NCI-H748 (cell line): ENCODE measurements around the gene DYNLT1.
"Not testable (repeated sequence)": the region's sequence is repeated elsewhere in the genome, so short reads cannot be mapped to it uniquely, and the experiment has no call there.

Experiments
- DNase-seq: peaks from one replicate; lab custom pipeline; 2025; ENCODE audit not compliant: unreplicated experiment; lab: John Stamatoyannopoulos, UW

The DYNLT1 gene

DNA sequence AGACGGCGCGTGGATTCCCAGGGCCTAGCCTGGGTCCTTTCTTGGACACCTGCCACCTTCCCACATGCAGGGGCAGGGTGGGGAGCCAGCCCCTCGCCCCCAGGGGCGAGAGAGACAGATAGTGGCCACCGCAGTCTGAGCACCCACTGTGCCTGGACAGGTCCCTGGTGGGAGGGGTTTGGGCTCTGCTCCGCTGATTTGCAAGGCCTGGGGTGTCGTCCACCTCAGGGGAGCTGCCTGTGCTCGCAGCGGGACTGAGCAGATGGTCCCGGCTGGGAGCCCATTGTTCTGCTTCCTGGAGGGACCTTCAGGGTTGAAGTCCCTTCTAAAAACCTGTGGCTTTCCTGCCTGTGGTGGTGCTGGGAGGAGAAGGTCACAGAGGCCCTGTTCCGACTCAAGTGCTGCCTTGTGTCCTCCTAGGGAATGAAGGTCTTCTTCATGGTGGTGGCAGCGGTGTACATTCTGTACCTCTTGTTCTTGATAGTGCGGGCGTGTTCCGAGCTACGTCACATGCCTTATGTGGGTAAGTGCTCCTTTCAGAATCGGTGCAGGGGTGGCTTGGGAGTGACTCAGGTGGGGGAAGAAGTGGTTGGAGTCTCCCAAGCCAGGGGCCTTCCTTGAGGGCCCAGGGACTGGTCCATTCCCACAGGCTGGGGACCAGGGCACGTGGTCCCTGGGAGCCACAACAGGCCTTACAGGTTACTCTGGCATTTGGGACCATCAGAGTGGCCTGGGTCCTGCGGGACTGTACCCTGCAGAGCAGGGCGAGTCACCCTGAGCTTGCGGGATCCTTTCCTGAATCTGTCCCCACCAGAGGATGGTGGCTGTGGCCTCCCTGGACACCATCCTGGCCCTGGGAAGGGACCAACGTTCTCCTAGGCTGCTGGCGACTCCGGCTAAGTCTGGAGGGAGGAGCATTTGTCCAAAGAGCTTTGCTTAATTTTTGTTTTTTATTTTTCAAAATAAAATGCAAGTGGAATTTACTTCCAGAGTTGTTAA is 19.6 kb downstream of the DYNLT1 start:
- DNase-seq: no peak

DNA sequence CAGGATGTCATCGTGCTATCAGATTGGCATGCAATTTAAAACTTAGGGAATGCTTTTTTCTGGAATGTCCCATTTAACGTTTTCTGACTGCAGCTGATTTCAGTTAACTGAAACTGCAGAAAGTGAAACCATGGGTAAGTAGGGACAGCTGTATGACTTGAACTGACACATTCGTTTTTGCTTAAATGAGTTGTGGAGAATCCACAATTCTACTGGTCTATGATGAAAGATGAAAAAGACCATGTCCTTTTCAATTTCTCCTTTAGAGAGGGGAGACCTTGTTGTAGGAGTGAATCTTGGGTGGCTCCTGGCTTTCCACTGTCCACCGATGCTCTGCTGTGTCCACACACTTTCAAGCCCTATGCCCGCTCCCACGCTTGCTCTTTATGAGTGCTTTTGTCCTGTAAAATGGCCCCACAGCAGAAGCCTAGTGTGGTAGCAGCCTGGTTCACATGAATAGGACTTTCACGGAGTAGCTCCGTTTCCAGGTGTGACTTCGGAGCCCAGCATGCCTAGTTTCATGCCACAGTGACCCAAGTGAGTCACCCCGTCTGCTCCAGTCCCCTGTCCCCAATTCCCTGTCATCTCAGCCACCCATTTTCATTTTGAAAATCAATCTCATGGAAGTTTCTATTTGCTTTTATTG is 21.9 kb downstream of the DYNLT1 start:
- DNase-seq: no peak

GRCh38 chr6:158621694-158622544 is 22.6 kb downstream of the DYNLT1 start:
- no peak for DNase-seq

GRCh38 chr6:158620963-158621693 is 23.4 kb downstream of the DYNLT1 start:
- DNase-seq: no peak

DNA sequence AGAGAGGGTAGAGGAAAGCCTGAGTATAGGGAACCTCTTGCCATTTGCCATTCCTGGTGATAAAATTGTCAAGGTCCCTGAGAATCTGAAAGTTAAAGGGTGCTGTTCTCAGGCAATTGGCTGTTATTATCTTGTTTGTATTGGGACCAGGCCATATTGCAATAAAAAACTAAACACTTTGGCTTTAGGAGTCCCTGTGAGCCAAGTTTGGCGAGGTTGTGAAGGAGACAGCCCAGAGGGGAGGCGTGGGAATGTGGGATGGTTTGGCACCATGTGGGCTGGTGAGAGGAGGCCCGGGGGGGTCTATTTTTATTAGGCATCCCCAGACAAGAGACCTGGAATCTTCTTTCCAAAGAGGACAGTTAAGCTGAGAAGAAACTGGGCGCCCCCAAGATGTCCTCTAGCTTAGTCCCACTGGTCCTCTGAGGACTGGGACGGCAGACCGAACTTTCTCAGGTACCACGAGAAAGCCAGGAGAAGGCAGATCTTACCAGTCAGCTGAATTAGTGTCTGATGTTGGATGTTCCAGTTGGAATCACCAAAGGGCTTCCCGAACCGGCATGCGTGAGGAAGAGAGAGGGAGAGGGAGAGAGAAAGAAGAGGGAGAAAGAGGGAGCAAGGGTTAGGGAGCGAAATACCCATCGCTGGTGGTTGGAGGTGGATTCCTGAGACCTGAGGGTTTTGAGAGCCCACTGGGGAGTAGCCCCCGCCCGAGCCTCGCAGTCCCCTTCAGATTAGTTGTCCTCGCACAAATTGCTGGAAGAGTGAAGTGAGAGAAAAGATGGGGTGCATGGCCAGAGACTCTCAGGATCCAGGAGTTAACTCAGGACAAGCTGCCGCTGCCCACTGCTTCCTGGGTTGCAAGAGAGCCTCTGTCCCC is 24.4 kb downstream of the DYNLT1 start:
- DNase-seq: no peak

GRCh38 chr6:158618289-158618688 is 26.3 kb downstream of the DYNLT1 start:
- not testable (repeated sequence) for DNase-seq

DNA sequence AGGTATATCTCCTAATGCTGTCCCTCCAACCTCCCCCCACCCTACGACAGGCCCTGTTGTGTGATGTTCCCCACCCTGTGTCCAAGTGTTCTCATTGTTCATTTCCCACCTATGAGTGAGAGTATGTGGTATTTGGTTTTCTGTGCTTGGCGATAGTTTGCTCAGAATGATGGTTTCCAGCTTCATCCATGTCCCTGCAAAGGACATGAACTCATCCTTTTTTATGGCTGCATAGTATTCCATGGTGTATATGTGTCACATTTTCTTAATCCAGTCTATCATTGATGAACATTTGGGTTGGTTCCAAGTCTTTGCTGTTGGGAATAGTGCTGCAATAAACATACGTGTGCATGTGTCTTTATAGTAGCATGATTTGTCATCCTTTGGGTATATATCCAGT is 29.9 kb downstream of the DYNLT1 start:
- not testable (repeated sequence) for DNase-seq

- DNase-seq: no peak
Observed at GRCh38 chr6:158611541-158612370, 32.8 kb downstream of the DYNLT1 start.

DNA sequence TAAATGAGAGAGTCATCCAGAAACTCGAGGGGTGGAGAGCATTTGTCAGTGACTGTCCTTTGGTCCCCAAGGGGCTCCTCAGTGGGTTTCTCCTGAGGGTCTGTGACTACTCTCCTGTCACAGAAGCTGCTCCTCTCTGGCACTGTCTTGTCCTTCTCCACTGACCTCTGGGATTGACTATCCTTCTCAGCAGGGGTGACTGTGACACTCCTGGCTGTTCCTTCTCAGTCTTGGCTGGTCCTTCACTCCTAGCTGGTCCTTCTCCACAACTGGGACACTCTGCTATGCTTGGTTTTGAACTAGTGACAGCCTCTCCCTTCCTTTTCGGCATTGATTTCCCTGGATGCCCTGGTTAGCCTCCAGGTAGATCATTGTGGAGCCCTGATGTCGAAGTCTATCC is 33.5 kb downstream of the DYNLT1 start:
- DNase-seq: no peak

DNA sequence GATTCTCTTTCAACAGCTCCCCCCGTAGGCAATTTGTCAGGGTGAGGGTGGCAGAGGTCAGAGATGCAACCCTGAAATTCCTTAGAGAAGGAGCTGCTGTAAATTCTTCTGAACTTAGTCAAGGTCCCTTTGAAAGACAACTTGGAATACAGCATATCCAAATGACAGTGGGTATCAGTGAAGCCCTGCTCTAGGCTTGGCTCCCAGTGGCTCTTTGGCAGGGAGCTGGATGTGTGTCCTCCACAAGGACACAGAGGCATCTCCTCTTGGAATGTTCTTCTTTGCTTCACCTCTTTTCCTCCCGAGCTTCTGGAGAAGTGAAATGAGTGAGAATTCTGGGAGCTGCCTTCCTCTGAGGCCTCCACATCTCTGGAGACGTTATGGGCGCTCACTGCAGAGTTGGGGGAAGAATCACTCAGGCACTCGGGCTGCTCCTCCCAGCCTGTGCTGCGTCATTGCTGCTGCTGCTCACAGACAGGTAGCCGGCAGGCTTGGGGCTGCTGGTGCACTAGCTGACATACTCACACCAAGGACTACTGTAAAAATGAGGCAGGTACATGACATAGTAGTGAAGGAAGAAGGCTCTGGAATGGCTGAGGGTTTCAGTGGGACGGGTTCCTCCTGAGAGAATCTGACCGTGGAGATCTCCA is 34.1 kb downstream of the DYNLT1 start:
- DNase-seq: no peak

- DNase-seq: no peak
Observed at GRCh38 chr6:158609455-158610155, 34.9 kb downstream of the DYNLT1 start.

GRCh38 chr6:158608221-158608620 is 36.3 kb downstream of the DYNLT1 start:
- no peak for DNase-seq

GRCh38 chr6:158607411-158608170 is 37.0 kb downstream of the DYNLT1 start:
- no peak for DNase-seq

- no peak for DNase-seq
Observed at GRCh38 chr6:158606935-158607334, 37.6 kb downstream of the DYNLT1 start.

GRCh38 chr6:158606011-158606410 is 38.5 kb downstream of the DYNLT1 start:
- DNase-seq: not testable (repeated sequence)

DNA sequence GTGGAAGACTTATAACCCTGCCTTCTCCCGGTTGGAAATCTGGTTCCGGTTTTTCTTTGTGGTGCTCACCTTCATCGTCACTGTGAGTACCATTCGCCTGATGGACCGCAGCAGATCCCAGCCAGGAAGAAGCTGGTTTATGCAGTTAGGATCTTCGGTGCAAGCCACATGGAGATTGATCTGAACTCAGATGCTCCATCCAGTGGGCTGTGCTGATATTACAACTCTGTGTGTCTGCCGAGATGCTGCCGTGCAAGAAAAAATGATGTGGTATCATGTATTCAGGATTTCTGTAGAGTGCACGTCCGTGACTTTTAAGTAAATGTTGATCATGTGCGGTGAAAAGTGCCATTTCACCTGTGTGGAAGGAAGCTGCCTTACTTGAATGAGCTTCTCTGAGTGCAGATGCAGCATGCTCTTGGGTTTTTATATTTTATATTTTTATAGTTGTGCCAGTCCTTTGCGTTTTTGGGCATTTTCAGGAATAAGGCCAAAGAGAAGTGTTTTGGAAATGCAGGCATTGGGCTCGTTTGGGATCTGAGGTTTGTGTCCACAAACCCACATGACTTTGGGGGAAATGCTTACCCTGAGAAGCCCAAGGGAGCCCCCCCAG is 39.2 kb downstream of the DYNLT1 start:
- peak; percentile 63 for DNase-seq

GRCh38 chr6:158604048-158604406 is 40.5 kb downstream of the DYNLT1 start:
- no peak for DNase-seq
